HG03066 (cell line): ENCODE results near the gene SOX8.

Source experiments
- ATAC-seq: cut with Tn5 transposase; IDR thresholded peaks from one replicate; pipeline ENCODE4 v1.9.1; 2021; ENCODE audit warnings: low read depth; ENCODE audit not compliant: unreplicated experiment

SOX8 gene

DNA sequence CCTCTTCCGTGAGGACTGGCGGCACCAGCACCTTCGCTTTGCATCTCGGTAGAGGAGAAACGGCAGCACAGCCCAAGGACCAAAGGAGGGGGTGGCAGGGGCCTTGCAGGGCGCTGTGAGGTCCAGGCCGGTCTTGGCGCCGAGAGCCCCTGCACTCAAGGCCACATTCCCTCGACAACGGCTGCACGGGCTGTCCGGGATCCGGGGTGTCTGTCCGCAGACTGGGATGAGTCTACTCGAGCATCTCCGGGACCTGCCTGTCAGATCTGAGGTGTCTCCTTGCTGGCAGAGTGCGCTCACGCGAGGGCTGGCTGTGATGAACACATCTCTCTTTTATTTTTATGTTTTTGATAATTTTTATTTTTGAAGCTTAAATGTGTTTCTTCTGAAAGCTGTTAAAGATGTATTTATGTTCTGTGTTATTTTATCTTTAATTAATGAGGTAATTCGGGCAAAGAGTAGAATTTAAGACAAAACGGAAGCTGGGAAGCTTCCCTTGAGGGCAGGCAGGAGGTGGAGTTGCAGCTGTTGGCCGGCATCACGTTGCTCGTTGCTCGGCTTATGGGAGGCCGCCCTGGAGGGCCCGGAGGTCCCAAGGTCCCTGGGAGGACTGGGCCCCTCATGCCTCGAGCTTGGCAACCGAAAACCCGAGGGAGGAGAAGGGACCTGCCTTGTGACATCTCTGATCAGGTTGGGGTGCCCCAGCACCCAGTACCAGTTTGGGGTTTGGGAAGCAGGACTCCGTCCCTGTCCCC, 4.3 kb downstream of the SOX8 start:
- no peak for ATAC-seq

DNA sequence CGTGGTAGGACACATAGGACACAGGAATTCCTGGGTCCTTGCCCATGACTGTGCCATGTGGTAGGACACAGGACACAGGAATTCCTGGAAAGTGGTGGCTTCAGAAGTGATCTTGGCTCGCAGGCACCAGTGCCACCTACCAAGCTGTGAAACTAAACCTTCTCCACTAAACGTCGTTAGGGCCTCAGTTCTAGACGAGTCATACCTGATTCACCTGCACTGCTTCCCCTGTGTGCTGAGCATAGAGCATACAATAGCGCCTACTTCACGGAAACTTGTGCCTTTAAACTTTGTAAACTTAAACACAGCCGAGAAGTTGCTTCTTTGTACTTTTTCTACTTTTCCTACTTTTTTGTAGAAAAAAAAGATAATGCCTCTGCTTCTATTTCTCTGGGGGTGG, 4.8 kb downstream of the SOX8 start:
- no peak for ATAC-seq

GRCh38 chr16:986925-987582, 5.5 kb downstream of the SOX8 start:
- no peak for ATAC-seq

DNA sequence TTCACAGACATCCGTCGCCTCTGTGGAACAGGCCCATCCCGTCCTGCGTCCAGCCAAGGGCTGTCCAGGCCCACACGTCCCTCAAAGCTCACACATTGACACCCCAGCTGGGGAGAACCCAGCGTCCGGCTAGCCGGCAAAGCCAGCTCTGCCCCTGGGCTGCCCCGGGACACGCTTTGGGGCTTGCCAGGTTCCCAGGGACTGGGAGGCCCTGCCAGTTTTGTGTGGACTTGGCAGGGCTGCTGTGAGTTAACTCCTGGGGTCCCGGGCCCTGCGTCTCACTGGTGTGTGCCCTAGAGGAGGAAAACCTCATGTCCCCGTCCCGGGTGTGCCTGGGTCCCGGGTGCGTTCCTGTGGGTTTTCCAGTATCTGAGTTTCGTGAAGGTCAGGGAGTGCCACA, 6.3 kb downstream of the SOX8 start:
- ATAC-seq: no peak

DNA sequence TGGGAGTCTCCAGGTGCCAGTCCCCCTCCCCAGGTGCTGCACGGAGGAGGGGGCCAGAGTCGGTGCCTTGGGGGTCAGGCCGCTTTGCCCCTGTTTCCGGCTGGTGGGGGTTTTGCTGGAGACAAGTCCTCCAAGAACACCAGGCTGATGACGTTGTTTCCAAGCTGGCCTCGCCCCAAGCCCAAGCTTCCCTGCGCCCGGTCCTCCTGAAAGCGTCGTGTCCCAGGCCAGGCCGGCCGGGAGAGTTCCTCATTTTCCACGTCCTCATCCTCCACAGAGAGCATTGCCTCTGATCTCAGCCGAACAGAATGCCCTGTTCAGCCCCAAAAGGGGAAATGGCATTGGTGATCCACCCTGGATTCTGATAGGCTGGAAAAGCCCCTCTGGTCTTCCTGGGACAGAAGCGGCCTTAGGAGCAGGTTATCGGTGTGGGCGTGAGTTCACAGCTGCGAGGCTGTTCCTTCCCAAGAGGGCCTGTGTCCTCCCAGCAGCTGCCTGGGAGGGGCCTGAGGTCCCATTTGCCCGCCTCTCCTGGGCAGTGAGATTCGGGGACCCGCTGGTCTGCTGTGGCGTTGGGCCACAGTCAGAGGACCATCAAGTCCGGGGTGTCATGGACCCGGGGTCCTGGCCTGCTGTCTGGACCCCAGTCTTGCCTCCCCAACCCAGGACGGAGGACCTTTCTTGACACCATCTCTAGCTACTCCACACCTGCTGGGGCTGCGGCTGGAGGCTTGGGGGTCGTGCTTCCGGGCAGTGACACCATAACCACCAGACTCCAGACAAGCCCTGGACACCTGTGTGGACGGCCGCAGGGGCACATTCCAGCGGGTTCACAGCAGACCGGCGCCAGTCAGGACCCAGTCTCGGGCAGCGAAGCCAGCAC, 7.1 kb downstream of the SOX8 start:
- no peak for ATAC-seq

DNA sequence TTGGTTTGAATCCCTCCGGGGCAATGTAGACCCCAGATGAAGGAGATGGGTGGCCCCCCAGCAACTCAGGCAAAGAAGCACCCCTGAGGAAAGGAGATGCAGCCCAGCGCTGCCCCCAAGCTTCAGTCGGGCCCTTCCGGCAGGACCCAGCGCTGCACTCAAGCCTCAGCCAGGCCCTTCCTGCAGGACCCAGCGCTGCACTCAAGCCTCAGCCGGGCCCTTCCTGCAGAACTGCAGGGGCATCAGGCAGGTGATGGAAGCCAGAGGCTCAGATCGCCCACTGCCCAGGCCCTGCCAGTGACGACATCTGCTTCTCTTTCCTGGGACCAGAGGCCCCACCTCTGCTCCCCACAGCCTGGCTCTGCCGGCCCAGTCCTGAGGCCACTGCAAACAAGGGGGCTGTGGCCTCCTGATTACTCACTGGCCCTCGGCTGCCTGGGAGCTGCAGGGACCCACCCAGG, 7.8 kb downstream of the SOX8 start:
- ATAC-seq: no peak

DNA sequence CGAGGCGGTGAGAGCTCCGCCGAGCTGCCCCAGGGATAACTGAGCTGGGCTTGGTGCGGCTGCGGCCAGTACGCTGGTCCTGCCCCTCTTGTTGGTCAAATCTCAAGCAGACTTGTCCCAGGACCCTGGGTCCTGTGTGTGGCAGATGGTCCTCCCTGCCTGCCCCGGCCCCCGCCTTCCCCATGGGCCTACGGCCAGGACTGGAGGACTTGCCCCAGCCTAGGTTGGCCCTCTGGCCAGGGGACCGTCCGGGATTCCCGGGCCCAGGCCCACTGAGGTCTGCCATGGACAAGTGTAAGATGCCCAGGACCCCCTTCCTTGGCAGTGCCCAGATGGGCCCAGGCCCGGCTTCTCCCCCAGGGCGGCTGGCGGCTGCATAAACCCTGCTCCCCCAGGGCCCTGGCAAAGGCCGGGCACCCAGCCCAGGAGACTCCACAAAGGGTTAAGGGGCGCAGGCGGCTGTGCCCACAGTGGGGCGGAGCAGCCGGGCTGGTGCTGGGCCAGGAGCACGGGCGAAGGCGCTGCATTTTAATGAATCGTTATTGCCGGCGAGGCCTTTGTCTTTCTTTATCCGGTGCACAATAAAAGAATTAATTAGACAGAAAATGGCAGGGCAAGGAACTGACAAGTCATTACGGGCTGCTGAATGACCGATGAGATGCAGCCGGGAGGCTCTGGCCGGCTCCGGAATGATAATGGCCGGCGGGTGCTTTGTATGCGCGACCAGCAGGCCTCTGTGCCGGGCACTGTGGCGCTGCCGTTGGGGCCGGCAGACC, 9.1 kb downstream of the SOX8 start:
- ATAC-seq: no peak

DNA sequence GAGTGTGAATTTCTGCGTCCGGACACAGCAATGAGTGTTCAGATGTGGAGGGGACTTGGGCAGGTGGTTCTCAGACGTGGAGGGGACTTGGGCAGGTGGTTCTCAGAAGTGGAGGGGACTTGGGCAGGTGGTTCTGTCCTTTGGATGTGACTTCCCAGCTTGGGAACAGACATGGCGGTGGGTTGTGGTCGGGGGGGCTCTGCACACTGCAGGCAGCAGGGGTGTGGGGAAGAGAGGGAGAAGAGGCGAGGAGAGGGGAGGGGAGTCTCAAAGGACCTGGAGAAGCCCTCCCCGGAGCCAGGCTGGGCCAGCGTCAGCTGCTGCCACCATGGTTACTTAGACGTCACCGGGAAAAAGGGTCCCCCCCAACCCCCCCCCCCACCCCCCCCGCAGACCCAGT, 9.8 kb downstream of the SOX8 start:
- ATAC-seq: no peak

DNA sequence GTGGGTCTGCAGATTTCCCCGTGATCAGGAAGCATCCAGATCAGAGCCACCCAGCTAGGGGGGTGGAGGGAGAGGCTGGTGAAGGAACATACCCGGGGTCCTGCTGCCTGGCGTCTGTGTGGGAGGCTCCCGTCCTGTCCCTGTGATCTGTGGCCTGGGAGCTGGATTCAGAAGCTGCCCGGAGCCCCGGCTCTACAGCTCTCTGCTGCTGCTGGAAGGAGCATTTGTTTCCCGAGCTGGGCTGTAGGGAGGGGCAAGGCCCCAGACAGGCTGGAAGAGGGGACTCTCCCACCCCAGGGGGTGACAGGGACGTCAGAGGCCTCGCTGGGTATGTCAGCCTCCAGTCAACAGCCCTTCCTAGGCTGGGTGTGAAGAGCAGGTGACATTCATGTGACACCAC, 10.2 kb downstream of the SOX8 start:
- no peak for ATAC-seq

GRCh38 chr16:993731-994130, 12.2 kb downstream of the SOX8 start:
- ATAC-seq: no peak

GRCh38 chr16:995087-995486, 13.5 kb downstream of the SOX8 start:
- ATAC-seq: no peak

DNA sequence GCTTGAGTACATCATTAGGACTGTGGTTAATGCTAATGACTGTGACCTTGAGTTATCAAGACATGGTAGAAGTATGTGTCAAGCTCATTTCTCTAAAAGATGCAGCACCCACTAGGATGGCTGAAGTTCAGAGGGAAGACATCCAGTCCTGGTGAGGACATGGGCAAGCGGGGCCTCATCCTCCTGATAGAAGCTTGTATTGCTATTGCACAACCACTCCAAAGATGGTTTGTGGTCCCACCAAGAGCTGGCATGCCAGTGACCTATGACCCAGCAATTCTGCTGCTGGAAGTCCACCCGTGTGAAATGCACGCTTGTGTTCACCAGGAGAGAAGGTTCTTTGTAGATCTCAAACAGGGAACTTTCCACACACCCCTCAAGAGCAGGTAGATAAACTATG, 14.2 kb downstream of the SOX8 start:
- ATAC-seq: no peak

DNA sequence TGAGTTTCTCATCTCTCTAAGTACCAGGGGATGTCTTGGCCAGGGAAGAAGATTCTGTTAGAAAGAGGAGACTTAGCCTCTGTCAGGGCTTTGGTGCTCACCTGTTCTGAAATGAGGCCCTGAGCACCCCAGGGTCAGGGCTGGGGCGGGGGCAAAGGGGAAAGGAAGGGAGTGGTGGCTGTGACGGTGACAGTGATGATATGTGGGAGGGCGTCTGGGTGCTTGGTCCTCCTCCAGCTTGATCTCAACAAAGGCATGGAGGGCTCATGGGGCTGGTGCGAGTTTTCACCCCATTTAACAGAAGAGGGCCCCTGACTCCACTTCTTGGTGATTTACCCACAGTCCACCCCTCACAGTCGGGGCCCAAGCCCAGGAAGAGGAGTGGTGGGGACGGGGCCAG, 15.1 kb downstream of the SOX8 start:
- no peak for ATAC-seq

DNA sequence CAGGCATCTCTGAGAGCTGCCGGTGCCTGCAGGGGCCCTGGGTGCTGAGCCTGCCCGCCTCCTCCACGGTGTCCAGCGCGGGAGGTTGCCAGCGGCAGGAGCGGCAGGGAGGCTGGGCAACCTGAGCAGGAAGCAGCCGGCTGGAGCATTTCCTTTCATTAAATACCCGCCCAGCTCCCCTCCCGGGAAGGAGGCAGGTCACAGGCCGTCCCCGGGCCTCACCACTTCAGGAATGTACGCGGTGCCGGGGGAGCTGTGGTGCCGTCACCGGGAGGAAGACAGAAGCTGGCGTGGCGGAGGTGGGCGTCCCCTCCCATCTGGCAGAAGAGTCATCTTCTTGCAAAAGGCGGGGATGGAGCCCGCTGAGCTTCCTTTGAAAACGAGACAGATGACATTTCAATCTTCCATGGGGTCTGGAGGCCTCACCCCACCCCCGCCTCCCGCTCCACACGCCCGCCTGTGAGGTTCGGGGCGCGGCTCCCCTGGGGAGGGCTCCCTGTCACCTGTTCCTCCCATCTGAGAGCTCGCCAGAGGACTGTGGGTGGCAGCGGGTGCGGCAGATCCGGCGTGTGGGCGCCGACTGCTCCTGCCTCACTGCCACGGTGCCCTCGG, 16.0 kb downstream of the SOX8 start:
- no peak for ATAC-seq

DNA sequence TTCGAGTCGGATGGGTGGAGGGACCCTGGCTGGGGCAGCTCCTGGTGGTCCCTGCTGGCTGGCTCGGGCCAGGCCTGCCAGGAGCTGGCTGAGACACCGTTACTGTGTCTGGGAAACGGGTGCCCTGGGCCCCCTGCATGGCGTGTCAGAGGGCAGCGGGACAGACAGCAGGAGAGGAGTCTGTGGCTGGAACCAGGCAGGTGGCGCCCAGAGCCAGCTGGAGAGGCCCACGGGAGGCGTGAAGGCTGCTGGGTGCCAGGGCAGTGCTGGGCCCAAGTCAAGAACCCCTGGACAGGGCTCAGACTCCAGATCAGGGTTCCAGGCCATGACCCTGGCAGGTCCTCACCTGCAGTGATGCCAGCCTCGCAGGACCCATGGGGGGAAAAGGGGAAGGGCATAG, 16.6 kb downstream of the SOX8 start:
- no peak for ATAC-seq

DNA sequence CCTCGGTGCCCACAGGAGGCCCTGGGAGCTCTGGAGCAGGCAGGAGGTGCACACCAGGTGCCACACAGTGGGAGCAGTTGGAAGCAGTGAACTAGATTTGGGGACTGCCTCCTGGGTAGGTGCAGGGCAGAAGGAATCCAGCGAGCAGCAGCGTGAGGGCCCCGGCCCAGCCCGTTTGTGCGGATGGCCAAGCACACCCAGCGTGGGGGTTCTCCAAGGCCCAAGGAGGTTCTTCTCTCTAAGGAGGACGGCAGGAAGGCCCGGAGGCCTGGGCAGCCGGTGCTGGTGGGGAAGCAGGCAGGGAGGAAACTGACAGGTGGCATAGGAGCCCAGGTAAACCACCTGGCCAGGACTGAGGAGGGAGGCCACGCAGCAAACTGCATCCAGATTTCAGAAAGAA, 17.0 kb downstream of the SOX8 start:
- ATAC-seq: no peak

- ATAC-seq: no peak
Observed at GRCh38 chr16:999677-1000076, 18.1 kb downstream of the SOX8 start.

DNA sequence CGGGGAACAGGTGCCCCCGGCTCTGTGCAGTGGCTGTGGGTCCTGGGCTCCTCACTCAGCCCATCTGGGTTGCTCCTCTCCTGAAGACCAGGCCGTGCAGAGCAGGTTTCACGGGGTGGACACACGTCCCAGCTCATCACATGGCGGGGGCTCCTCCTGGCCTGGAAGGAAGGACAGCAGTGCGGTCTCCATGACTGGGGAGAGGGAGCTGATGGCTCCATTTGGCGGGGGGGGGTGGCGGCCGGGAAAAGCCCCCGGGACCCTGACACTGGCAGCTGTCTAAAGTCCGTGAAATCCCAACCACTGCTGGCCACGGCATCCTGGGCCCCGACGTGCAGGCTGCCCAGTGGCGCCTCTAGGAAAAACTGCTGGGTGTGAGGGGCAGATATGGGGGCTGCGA, 19.0 kb downstream of the SOX8 start:
- ATAC-seq: no peak

- no peak for ATAC-seq
Observed at GRCh38 chr16:1001096-1001495, 19.5 kb downstream of the SOX8 start.
